Forelimb muscle (tissue), 1 donor: Measurements from ENCODE around the gene VIPR2. TPM values are rescaled to one million over a fixed set of nuclear protein-coding genes. Genes with fewer than 3 reads are reported as not detected.
"Not testable (repeated sequence)": the region's sequence is repeated elsewhere in the genome, so short reads cannot be mapped to it uniquely, and the experiment has no call there.

ENCODE experiments used
- DNase-seq: peaks from one replicate; pipeline ENCODE4 v3.0.0-alpha.2; 2013; ENCODE audit warnings: low read depth
- polyA plus RNA-seq: library from polyadenylated mRNA; unstranded; fragments of 120-200 nt; gene quantifications from one replicate; pipeline ENCODE4 v1.2.1, GENCODE V29; 2013; ENCODE audit not compliant: insufficient read length

The VIPR2 gene
- polyA plus RNA-seq, 1 donor, result 9.4 TPM

DNA sequence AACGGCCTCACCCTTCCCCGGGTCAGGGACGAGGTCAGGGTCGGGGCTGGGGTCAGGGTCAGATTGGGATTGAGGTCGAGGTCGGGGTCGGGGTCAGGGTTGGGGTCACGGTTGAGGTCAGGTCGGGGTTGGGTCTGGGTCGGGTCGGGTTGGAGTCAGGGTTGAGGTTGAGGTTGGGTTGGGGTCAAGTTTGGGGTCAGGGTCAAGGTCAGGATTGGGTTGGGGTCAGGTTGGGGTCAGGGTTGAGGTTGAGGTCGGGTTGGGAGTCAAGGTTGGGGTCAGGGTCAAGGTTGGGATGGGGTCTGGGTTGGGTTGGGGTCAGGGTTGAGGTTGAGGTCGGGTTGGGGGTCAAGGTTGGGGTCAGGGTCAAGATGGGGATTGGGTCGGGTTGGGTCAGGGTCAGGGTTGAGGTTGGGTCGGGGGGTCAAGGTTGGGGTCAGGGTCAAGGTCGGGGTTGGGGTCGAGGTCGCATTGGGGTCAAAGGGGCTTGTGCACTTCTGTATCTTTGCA, 131.4 kb downstream of the VIPR2 start:
- no peak for DNase-seq

DNA sequence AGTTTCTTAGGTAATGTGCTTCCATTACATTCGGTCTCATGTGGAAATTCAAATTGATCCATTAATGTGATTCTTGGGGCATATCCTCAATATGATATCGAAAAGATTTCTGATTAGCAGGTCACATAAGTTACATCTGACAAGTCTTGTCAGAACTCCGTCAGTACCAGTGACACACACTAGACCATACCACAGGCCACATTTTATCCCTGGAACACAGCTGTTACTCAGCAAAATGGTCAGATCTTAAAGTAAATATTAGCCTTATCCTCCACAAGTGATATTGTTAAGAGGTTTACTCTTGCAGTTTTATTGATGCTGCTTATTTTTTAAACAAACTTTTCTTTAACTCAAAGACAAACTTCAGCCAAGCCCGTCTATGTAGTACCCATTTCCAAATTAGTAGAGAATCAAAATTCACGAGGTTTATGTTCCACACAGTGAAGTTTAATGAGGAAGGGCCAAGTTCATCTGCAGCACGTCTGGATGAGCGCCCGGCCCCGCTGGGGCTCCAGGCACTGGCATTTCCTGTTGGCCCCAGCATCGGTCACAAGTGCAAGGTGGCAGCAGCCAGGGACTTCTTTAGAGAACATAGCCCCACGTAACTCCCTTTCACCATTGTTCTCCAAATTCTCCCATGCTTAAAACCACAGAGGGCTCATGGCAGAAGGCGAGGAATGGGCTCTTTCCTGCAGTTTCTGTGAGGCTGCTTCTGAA, 132.2 kb downstream of the VIPR2 start:
- DNase-seq, result no peak

DNA sequence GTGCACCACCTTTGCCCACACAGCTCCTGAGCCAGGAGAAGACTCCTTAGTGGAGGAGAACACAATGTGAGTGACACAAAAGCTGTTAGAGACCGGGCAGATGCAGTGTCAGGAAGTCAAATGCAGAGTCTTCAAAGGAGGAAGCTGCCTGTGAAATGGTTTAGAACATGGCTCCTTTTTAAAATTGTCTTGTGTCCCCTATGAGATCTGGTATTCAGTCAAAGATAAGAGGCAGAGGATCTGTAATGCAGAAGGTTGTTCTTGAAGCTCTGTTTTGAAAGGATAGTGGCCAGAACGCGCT, 133.0 kb downstream of the VIPR2 start:
- DNase-seq, result no peak

DNA sequence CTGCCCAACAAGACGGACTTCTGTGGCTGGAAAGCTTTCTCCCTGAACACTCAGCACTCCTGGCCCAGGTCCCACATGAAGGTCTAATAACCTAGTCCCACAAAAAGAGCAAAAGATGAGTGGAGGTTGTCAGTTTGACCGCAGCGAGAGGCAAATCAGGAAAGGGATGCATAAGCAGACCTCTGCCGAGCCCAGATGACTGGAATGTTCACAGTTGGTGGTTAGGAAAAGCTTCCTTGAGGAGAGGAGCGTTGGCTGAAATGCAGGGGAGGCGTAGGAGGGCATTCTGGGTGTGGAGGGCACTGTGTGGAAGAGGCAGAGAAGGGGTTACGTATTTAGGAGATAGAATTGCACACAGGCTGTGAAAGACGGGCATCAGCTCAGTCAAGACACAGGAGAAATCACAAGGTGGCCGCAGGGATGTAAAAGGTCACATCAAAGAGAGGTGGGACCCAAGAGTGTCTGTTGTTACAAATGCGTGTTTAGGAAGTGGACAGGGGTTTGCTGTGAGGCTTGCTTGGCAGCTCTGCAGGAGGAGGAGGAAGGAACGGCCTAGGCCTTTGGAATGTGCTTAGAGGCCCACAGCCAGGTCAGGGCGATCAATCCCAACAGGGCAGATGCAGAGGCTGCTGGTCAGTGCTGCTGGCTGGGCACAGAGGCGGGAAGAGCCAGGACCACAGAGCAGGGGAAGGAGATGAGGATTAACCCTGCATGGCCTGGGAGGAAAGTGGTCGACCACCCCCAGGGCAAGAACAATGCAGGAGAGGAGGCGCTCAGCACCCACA, 133.5 kb downstream of the VIPR2 start:
- DNase-seq, result no peak

GRCh38 chr7:159010411-159010810, 134.3 kb downstream of the VIPR2 start:
- no peak for DNase-seq

- DNase-seq, result no peak
These were observed 134.7 kb downstream of the VIPR2 start for GRCh38 chr7:159009951-159010350.

GRCh38 chr7:159008417-159008816, 136.2 kb downstream of the VIPR2 start:
- DNase-seq, result no peak

- no peak for DNase-seq
These were observed 136.7 kb downstream of the VIPR2 start for GRCh38 chr7:159007996-159008389.

GRCh38 chr7:159007364-159007995, 137.2 kb downstream of the VIPR2 start:
- DNase-seq, result no peak

DNA sequence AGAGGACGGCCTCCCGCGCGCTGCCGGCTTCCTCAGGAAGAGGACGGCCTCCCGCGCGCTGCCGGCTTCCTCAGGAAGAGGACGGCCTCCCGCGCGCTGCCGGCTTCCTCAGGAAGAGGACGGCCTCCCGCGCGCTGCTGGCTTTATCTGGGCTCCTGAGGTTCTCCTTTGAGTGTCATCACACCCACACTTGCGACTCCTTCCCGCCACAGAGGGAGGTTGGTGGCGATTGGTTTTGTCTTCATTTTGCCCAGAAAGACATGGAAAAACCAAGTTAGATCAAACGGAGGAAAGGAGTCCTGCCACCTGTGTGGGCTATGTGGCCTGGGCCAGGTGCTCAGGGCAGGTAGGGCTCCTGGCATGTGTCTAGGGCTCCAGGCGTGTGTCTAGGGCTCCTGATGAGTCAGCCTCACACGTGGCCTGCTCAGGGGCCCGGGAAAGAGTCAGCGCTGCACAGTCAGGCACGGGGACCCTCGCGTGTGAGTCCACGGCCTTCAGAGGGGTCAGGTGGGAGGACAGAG, 138.0 kb downstream of the VIPR2 start:
- no peak for DNase-seq

- DNase-seq, result not testable (repeated sequence)
These were observed 138.6 kb downstream of the VIPR2 start for GRCh38 chr7:159006022-159006609.

GRCh38 chr7:159005618-159006017, 139.0 kb downstream of the VIPR2 start:
- DNase-seq, result no peak

DNA sequence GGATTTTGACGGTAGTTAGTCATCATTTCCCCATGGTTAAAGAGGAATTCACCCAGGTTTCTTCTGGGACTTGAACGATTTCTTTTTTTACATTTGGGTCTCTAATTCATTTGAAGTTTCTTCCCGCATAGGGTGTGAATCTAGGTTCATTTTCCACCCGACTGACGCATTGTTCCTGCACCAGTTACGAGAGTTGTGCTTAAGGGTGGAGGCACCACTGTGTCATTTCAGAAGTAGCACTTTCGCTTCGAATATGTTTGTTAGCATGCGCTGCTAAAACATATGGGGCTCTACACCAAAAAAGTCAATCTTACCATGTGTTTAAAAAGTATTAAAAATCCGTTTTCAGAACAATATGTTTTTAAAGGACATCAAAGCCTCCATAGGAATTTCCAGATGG, 140.3 kb downstream of the VIPR2 start:
- DNase-seq, result no peak

DNA sequence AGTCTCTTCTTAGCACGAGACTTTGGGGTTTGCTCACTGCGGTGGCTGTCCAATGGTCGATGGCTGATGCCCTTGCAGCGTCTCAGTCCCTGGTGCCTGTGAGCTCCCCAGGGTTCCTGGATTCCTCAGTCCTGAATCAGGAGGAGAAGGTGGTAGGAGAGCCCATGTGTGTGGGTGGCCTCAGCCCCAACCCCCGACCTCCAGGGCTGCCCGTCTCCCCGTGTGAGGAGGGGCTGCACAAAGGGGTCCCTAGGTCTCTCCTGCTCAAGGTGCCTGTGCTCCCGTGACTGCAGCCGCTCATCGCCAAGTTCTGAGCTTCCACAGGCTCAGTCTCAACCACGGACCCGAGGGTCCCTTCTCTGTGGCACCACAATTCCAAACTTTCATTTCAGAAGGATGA, 142.9 kb downstream of the VIPR2 start:
- DNase-seq, result no peak

DNA sequence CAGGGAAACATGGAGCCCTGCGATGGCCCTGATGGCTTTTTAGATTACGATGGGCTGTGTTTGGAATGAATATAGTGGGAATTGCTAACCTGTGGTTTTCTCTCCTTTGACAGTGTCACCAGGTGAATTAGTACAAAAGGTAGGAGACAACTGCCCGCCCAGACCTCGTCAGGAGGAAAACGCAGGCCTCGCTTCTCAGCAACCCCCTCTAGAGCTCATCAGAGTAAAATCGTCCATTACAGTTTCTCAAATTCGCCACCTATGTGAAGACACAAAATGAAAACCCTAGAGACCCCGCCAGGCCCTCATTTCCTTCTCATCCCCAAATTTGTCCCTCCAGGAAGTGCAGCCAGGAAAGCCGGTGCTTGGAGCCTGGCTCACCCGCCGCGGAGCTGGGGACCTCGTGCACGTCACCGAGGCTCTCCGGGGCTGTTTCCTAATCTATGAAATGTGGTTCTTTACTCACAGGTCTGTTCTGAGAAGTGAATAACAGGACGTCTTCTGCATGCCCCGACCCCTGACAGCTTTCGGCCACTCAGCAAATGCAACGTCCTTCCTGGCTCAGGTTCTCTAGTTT, 143.7 kb downstream of the VIPR2 start:
- DNase-seq, result no peak

GRCh38 chr7:159000070-159000469, 144.6 kb downstream of the VIPR2 start:
- no peak for DNase-seq

DNA sequence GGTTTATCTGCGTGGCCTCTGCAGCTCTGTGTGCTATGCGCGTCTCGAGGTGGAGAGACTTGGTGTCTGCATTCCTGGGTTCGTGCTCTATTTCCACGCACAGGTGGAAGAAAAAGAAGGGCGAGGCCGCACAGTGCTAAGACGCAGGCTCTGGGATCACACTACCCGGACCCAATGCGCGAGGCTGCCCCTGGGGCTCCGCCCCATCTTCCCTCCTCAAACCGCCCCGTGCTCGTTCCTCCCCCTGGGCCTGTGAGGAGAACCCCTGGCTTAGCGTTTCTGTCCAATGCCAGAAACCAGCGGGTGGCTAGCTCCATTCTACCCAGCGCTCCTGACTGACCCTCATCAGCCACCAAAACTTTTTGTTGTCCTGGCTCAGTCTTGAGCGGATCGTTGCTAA, 145.2 kb downstream of the VIPR2 start:
- no peak for DNase-seq

- not testable (repeated sequence) for DNase-seq
These were observed 146.4 kb downstream of the VIPR2 start for GRCh38 chr7:158998261-158998660.

- no peak for DNase-seq
These were observed 147.2 kb downstream of the VIPR2 start for GRCh38 chr7:158997471-158997870.

- no peak for DNase-seq
These were observed 147.6 kb downstream of the VIPR2 start for GRCh38 chr7:158997110-158997453.

GRCh38 chr7:158996214-158997109, 148.2 kb downstream of the VIPR2 start:
- no peak for DNase-seq
